Transverse colon (tissue), 4 donors: ENCODE measurements around the gene GLRA1.

Experiments
- POLR2A ChIP-seq: fragments of 450-650 bp; IDR thresholded peaks from one replicate; pipeline ENCODE4 v1.6.1; 2016; ENCODE audit warnings: antibody characterized with exemption, mild to moderate bottlenecking, moderate library complexity
- POLR2AphosphoS5 ChIP-seq, 3 donors: sonication (generic); formaldehyde crosslinking; IDR thresholded peaks; one replicate each; pipeline ENCODE4 v1.6.1; 2016; ENCODE audit warnings: antibody characterized with exemption in 3 of 3
- TF ChIP-seq, protein P1 (sequence below), 5 experiments: fragments of 200-600 bp in 3 of 5; fragments of 450-650 bp in 2 of 5; sonication (generic) in 3 of 5; IDR thresholded peaks; 1 replicate in 2 of 5; 2 replicates in 3 of 5; pipeline ENCODE4 v1.5.1; 2016 to 2017; ENCODE audit warnings: antibody characterized with exemption in 5 of 5, inconsistent platforms in 3 of 5, mild to moderate bottlenecking in 2 of 5, moderate library complexity in 1 of 5

DNA sequence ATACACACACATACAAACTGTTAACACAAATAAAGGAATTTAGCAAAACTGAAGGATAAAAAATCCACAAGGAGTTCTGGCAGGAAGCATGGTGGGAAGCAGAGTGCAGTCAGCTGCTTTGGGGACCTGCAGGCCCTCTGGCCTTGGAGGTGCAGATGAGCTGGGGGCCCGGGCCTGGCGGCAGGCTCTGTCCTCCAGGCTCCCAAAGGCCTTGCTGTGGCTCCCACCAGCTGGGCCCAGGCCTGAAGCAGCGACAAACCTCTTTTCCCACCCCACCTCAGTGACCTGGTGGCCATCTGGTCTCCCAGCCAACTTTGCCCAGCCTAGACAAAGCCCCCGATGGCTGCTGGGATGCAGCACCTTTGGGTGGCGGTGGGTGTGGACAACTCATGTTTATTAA, 67.8 kb downstream of the GLRA1 start:
- no peak for TF ChIP-seq POLR2AphosphoS5 (IDR thresholded peaks at IDR 0.05)
- TF ChIP-seq, protein P1, sequence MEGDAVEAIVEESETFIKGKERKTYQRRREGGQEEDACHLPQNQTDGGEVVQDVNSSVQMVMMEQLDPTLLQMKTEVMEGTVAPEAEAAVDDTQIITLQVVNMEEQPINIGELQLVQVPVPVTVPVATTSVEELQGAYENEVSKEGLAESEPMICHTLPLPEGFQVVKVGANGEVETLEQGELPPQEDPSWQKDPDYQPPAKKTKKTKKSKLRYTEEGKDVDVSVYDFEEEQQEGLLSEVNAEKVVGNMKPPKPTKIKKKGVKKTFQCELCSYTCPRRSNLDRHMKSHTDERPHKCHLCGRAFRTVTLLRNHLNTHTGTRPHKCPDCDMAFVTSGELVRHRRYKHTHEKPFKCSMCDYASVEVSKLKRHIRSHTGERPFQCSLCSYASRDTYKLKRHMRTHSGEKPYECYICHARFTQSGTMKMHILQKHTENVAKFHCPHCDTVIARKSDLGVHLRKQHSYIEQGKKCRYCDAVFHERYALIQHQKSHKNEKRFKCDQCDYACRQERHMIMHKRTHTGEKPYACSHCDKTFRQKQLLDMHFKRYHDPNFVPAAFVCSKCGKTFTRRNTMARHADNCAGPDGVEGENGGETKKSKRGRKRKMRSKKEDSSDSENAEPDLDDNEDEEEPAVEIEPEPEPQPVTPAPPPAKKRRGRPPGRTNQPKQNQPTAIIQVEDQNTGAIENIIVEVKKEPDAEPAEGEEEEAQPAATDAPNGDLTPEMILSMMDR (IDR thresholded peaks at IDR 0.05), result no peak
- TF ChIP-seq POLR2A, result no peak
